Prostate gland (tissue), 2 donors: ENCODE results near the gene RNPEPL1. TPM values are rescaled to one million over a fixed set of nuclear protein-coding genes. Genes with fewer than 3 reads are reported as not detected.

Source experiments
- DNase-seq: peaks from one replicate; pipeline ENCODE4 v3.0.0-alpha.2; 2019; ENCODE audit warnings: low spot score
- H3K27ac ChIP-seq, 2 donors: fragments of 200-600 bp; sonication (generic); 2 replicates each; pipeline ENCODE4 v1.5.1; 2017 to 2019
- H3K27me3 ChIP-seq: fragments of 200-600 bp; sonication (generic); replicated peaks from 2 replicates; pipeline ENCODE4 v1.5.1; 2019; ENCODE audit not compliant: insufficient read depth
- H3K36me3 ChIP-seq, 2 donors: fragments of 200-600 bp; sonication (generic); 1 replicate in 1 of 2; 2 replicates in 1 of 2; pipeline versions ENCODE4 v1.5.1 to v1.8.1; 2017 to 2019
- H3K4me1 ChIP-seq: fragments of 200-600 bp; sonication (generic); replicated peaks from 2 replicates; pipeline ENCODE4 v1.5.1; 2019
- H3K4me3 ChIP-seq, 2 donors: fragments of 200-600 bp; sonication (generic); 2 replicates each; pipeline ENCODE4 v1.5.1; 2017 to 2019
- H3K9me3 ChIP-seq: fragments of 200-600 bp; sonication (generic); 2 replicates; pipeline ENCODE4 v1.5.1; 2017
- POLR2A ChIP-seq: fragments of 450-650 bp; IDR thresholded peaks from one replicate; pipeline ENCODE4 v1.6.1; 2016; ENCODE audit warnings: antibody characterized with exemption, mild to moderate bottlenecking
- POLR2AphosphoS5 ChIP-seq: sonication (generic); formaldehyde crosslinking; IDR thresholded peaks from one replicate; pipeline ENCODE4 v1.6.1; 2017; ENCODE audit warnings: antibody characterized with exemption
- WGBS: methylation state at CpG from one replicate; pipeline ENCODE4 v1.1.5; 2018; 5-methylcytosine and 5-hydroxymethylcytosine counted together
- intact Hi-C: fragments of 100-400 bp; cut with DNase I; formaldehyde crosslinking; loops from one replicate; pipeline ENCODE4 v1.14.2; 2022
- total RNA-seq, 2 donors: library from RNA; depleted of rRNA; stranded (reverse); fragments of >200 nt; gene quantifications; one replicate each; pipeline ENCODE4 v1.1.0, GENCODE V29; 2016
- TF ChIP-seq, protein P1 (sequence below), 4 experiments: fragments of 200-600 bp in 2 of 4; fragments of 450-650 bp in 2 of 4; sonication (generic) in 2 of 4; IDR thresholded peaks; 1 replicate in 3 of 4; 2 replicates in 1 of 4; pipeline ENCODE4 v1.5.1; 2016 to 2019; ENCODE audit warnings: antibody characterized with exemption in 4 of 4, mild to moderate bottlenecking in 2 of 4, moderate library complexity in 2 of 4

RNPEPL1 gene
- total RNA-seq, 2 donors from 2014 or later: 36.9 to 94.7 TPM

DNA sequence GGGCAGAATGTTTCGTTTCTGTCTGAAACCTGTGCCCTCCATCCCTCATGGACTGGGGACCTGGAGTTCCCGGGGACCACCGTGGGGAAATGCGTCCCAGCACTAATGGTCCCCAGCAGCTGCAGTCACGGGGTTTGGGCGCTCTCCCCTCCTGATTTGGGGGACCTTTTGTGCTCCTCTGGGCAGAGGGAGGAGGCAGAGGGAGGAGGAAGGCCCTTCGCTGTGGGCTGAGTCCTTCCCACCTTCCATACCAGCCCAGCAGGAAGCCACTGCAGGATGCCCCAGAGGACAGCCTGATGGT lies 60.2 kb downstream of the RNPEPL1 start:
- Histone ChIP-seq H3K27me3 (no peaks in the 10 kb centered on the region), H3K9me3 (no peaks in the 10 kb centered on the region), H3K4me3 (no peak overlapping the region), H3K4me1 (no peaks in the 10 kb centered on the region), H3K36me3 (no peaks in the 10 kb centered on the region), H3K27ac (no peak overlapping the region)
- TF ChIP-seq, protein P1, sequence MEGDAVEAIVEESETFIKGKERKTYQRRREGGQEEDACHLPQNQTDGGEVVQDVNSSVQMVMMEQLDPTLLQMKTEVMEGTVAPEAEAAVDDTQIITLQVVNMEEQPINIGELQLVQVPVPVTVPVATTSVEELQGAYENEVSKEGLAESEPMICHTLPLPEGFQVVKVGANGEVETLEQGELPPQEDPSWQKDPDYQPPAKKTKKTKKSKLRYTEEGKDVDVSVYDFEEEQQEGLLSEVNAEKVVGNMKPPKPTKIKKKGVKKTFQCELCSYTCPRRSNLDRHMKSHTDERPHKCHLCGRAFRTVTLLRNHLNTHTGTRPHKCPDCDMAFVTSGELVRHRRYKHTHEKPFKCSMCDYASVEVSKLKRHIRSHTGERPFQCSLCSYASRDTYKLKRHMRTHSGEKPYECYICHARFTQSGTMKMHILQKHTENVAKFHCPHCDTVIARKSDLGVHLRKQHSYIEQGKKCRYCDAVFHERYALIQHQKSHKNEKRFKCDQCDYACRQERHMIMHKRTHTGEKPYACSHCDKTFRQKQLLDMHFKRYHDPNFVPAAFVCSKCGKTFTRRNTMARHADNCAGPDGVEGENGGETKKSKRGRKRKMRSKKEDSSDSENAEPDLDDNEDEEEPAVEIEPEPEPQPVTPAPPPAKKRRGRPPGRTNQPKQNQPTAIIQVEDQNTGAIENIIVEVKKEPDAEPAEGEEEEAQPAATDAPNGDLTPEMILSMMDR (IDR thresholded peaks at IDR 0.05): no peak
- TF ChIP-seq POLR2A (no peak), POLR2AphosphoS5 (no peak)
- DNase-seq: no peak
- 72% methylated on average over 7 of the region's 7 CpGs for WGBS
- intact Hi-C loops: no loop called here

- TF ChIP-seq, protein P1 (IDR thresholded peaks at IDR 0.05): no peak
- TF ChIP-seq POLR2A: no peak
- no peak for TF ChIP-seq POLR2AphosphoS5
- Histone ChIP-seq H3K36me3 (no peaks in the 10 kb centered on the region), H3K9me3 (no peaks in the 10 kb centered on the region), H3K4me1 (no peaks in the 10 kb centered on the region), H3K4me3 (no peak overlapping the region), H3K27me3 (no peaks in the 10 kb centered on the region), H3K27ac (no peak overlapping the region)
- intact Hi-C loops: no loop called here
- 67% methylated on average over 15 of the region's 20 CpGs for WGBS
- DNase-seq: no peak
These were observed 60.7 kb downstream of the RNPEPL1 start for GRCh38 chr2:240628808-240629618.

- Histone ChIP-seq H3K36me3 (no peaks in the 10 kb centered on the region), H3K4me1 (no peaks in the 10 kb centered on the region), H3K27ac (no peak overlapping the region), H3K27me3 (no peaks in the 10 kb centered on the region), H3K9me3 (no peaks in the 10 kb centered on the region), H3K4me3 (no peak overlapping the region)
- DNase-seq: no peak
- TF ChIP-seq POLR2A: no peak
- no peak for TF ChIP-seq POLR2AphosphoS5
- TF ChIP-seq, protein P1 (IDR thresholded peaks at IDR 0.05): no peak
- 77% methylated on average over 5 of the region's 5 CpGs for WGBS
- intact Hi-C loops: no loop called here
These were observed 61.3 kb downstream of the RNPEPL1 start for GRCh38 chr2:240629619-240629967.

GRCh38 chr2:240629968-240630770 lies 61.9 kb downstream of the RNPEPL1 start:
- Histone ChIP-seq H3K36me3 (no peaks in the 10 kb centered on the region), H3K4me3 (no peak overlapping the region), H3K4me1 (no peaks in the 10 kb centered on the region), H3K9me3 (no peaks in the 10 kb centered on the region), H3K27me3 (no peaks in the 10 kb centered on the region), H3K27ac (no peak overlapping the region)
- TF ChIP-seq POLR2AphosphoS5 (no peak), POLR2A (no peak)
- TF ChIP-seq, protein P1 (IDR thresholded peaks at IDR 0.05): no peak
- DNase-seq: no peak
- intact Hi-C loops: no loop called here
- 93% methylated on average over 44 of the region's 50 CpGs for WGBS

Other genes starting within 250 kb of the RNPEPL1 start
- gene GPC1, start 132.8 kb upstream of the RNPEPL1 start, total RNA-seq: 100 to 1,000 TPM in 1 of 2 donors, 10 to 100 TPM in 1; 80.7 to 447 TPM
- gene ANKMY1, start 10.5 kb upstream of the RNPEPL1 start, total RNA-seq: 10 to 100 TPM; 22.7 to 31.4 TPM
- gene DUSP28, start 8.1 kb upstream of the RNPEPL1 start, total RNA-seq: 10 to 100 TPM; 18.4 to 18.6 TPM
- 10 to 100 TPM; 25.5 to 68.4 TPM for gene CAPN10, start 18.2 kb downstream of the RNPEPL1 start, total RNA-seq
- 1 to 10 TPM; 3.3 to 4.6 TPM for gene GPR35, start 57.0 kb downstream of the RNPEPL1 start, total RNA-seq
- gene AQP12B, start 114.4 kb downstream of the RNPEPL1 start, total RNA-seq: not detected
- gene AQP12A, start 123.4 kb downstream of the RNPEPL1 start, total RNA-seq: not detected